Urinary bladder (tissue), 4 donors: ENCODE data around the gene SESN1. TPM values are rescaled to one million over a fixed set of nuclear protein-coding genes. Genes with fewer than 3 reads are reported as not detected.

Experiments used
- DNase-seq: peaks from one replicate; pipeline ENCODE4 v3.0.0-alpha.2; 2015; ENCODE audit errors: extremely low spot score
- H3K27ac ChIP-seq: one replicate; pipeline ENCODE4 v1.5.1; 2013; ENCODE audit warnings: low read depth, mild to moderate bottlenecking, moderate library complexity
- H3K36me3 ChIP-seq: one replicate; pipeline ENCODE4 v1.6.1; 2013; ENCODE audit warnings: mild to moderate bottlenecking, moderate library complexity; ENCODE audit not compliant: insufficient read depth
- H3K4me1 ChIP-seq: one replicate; pipeline ENCODE4 v1.6.1; 2013; ENCODE audit warnings: mild to moderate bottlenecking, moderate library complexity; ENCODE audit not compliant: insufficient read depth
- H3K4me3 ChIP-seq: one replicate; pipeline ENCODE4 v1.5.1; 2013; ENCODE audit warnings: low read depth, low read length
- WGBS: extraction: QIAGEN DNeasy Blood & Tissue Kit; methylation state at CpG from one replicate; pipeline ENCODE4 v1.1.7; 2013; 5-methylcytosine and 5-hydroxymethylcytosine counted together
- polyA plus RNA-seq: library from polyadenylated mRNA; stranded (reverse); fragments of 200-250 nt; gene quantifications from one replicate; pipeline ENCODE4 v1.2.3, GENCODE V29; 2013
- total RNA-seq: library from RNA; depleted of rRNA; stranded (reverse); fragments of >200 nt; gene quantifications from one replicate; pipeline ENCODE4 v1.2.3, GENCODE V29; 2014
- donor health status: healthy with polysubstance abuse.
- donor health status: healthy.

Gene SESN1
- total and polyA plus RNA-seq, 2 donors = 33.4 to 67.2 TPM

DNA sequence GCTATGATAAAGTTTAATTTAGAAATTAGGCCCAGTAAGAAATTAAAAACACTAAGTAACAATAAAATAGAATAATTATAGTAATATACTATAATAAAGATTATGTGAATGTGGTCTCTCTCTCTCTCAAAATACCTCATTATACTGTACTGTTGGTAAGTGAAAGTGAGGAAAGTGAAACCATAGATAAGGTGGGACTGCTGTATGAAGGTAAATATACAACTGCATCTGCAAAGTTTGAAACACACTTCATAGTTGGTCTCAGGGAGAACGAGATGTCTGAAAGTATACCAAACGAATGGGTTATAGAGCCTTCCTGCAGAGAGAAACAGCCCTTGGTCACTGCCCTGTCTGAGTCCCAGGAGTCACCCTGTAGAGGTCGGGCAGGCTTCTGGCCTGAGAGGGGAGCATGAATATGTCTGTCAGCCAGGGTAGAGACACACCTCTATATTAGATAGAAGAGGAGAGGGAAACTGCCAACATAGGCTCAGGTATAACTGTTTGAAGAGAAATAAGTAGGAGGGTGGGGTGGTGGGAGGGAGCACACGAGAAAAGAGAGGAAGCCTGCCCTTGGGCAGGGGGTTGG lies 31.8 kb downstream of the SESN1 start:
- no peak for DNase-seq
- 90% methylated on average over 4 of the region's 4 CpGs for WGBS
- H3K27ac ChIP-seq = no peak overlapping the region
- no peaks in the 10 kb centered on the region for H3K36me3 ChIP-seq
- no peak overlapping the region for H3K4me3 ChIP-seq
- no peaks in the 10 kb centered on the region for H3K4me1 ChIP-seq

DNA sequence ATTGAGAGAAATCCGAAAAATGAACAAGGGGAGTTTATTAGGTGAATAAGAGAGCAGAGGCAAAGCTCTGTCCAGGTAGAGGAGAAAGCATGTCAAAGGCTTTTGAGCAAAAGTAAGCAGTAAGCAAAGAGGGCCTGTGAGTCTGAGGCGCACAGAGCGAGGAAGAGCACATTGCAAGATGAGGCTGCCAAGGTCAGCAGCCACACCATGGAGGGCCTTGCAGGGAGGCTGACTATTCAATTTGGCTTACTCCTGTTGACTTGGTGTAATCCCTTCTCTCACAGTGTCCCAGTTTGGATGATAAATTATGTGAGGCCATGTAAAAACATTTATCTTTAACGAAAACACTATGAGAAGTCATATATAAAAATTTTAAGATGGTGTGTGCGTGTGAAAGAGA lies 32.4 kb downstream of the SESN1 start:
- no peaks in the 10 kb centered on the region for H3K4me1 ChIP-seq
- H3K36me3 ChIP-seq = no peaks in the 10 kb centered on the region
- no peak overlapping the region for H3K27ac ChIP-seq
- H3K4me3 ChIP-seq = no peak overlapping the region
- no peak for DNase-seq
- WGBS = 77% methylated on average over 5 of the region's 5 CpGs

DNA sequence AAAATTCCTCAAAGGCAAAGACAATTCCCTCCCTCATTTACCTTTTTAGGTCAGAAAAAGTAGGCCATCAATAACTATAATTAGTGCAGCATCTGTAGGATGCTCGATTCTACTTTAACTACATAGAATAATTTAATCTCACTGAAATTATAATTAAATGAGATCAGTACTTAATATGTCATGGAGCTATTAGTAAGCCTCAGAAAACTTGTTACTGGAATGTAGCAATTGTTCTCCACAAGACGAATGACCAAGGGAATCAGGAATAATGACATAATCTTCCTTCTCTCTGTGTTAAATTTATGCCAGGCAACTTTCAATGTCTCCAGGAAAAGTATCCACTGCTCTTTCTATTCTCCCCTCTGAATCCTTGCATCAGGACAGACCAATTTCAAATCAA lies 34.1 kb downstream of the SESN1 start:
- no peak overlapping the region for H3K27ac ChIP-seq
- no peaks in the 10 kb centered on the region for H3K36me3 ChIP-seq
- no peak overlapping the region for H3K4me3 ChIP-seq
- H3K4me1 ChIP-seq = no peaks in the 10 kb centered on the region
- WGBS = 68% methylated on average over 2 of the region's 2 CpGs
- no peak for DNase-seq

DNA sequence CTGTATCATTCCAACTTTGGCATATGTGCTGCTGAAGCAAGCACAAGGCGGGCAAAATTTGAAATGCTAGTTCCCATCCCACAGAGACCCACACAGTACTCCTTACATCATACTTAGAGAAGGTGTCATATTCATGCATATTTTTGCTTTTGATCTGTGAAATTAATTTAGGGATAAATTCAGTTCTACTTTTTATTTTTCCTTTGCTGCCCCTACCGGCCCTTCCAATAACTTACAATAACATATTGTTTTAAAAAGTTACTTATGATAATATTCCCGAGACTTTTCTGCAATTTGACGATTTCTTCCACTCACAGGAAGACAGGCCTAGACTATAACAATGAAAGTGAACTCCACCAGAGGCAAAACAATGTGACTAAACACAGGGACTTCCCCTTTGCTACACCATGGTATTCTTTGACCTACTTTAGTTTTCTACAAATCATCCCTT lies 35.0 kb downstream of the SESN1 start:
- no peak for DNase-seq
- Histone ChIP-seq H3K4me3 (no peak overlapping the region), H3K4me1 (no peaks in the 10 kb centered on the region), H3K27ac (no peak overlapping the region), H3K36me3 (no peaks in the 10 kb centered on the region)
- 68% methylated on average over 4 of the region's 4 CpGs for WGBS

DNA sequence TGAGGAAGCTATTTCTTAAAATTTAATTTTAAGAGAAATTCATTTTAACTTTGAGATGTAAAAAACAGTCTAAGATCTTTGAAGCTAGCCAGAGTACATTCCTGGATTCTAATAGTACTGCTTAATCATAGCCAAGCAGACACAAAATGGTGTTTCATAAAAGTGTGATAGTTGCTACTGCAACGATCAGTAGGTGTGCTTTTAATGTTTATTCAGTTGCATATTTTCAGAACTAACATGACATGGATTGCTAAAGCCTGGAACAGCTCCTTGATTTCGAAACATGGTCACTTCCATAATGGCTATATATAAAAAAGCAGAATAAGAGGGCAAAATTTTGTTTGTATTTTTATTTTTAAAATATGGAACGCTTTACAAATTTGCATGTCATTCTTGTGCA lies 35.5 kb downstream of the SESN1 start:
- Histone ChIP-seq H3K4me1 (no peaks in the 10 kb centered on the region), H3K36me3 (no peaks in the 10 kb centered on the region), H3K4me3 (no peak overlapping the region), H3K27ac (no peak overlapping the region)
- no peak for DNase-seq
- WGBS = 68% methylated on average over 3 of the region's 3 CpGs

DNA sequence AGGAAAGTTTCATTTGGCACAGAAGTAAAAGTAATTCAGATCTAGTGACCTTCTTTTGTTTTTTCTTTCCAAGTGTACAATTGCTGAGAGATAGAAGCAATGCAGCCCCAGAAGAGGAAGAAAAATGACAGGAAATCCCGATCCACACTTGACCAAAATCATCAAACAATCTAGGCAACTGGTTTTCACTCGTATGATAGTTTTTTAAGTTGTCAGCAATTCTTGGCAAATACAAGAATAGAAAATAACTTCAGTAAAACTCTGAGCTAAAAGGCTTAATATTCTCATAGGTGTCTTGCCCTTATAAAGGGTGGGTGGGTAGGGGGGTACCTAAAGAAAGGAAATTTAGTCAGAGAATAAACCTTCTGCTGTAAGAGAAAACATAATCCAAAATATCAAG lies 36.0 kb downstream of the SESN1 start:
- WGBS = 63% methylated on average over 2 of the region's 2 CpGs
- no peak overlapping the region for H3K27ac ChIP-seq
- no peak overlapping the region for H3K4me3 ChIP-seq
- H3K4me1 ChIP-seq = no peaks in the 10 kb centered on the region
- DNase-seq = no peak
- no peaks in the 10 kb centered on the region for H3K36me3 ChIP-seq

DNA sequence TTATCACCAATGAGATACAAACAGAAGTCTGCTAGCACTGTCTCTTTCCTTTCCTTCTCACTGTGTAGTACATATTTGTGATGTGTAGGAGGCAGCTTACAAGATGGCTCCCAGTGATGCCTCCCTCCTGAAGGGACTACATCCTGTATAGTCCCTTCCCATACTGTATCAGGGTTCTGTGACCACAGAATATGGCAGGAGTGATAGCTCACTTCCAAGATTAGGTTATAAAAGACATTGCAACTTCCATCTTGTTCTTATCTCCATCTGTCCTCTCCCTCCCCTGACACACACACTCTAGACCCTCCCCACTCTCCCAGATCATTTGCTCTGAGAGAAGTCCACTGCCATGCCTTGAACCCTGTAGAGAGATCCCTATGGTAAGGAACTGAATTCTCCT lies 38.0 kb downstream of the SESN1 start:
- H3K4me3 ChIP-seq = no peak overlapping the region
- H3K27ac ChIP-seq = no peak overlapping the region
- H3K36me3 ChIP-seq = no peaks in the 10 kb centered on the region
- no peak for DNase-seq
- H3K4me1 ChIP-seq = no peaks in the 10 kb centered on the region

DNA sequence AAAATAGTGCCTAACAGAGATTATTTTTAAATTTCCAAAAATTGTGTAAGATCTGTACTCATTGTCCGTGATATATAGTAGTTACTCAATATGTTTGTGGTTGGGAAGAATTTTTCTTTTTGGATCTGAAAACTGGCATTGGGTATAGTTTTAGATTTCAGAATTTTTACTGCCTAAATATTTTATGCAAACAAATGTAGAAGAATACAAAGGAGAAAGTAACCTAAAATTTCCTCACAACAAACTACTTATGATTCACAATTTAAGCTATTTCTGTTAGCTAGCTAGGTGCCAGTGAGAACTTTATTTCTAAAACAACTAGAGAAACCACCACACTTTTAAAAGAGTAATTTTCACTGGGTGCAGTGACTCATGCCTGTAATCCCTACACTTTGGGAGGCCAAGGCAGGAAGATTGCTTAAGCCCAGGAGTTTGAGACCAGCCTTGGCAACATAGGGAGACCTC lies 38.8 kb downstream of the SESN1 start:
- H3K4me1 ChIP-seq = no peaks in the 10 kb centered on the region

DNA sequence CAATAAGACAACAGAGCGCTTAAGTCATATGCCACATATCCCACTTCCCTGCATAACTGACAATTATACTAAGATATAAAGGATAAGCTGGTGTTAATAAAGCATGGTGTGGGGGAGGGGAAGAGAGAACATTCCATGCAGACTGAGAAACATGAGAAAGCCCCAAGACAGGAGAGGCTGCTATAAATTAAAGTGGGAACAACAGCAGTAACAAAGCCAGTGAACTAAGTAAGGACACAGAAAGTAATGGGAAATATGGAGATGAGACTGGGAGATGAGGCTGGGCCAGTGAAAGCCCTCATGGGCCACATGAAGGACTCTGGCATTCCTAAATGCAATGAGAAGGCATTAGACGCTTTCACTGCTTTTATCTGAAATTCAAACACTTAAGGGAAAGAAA lies 41.3 kb downstream of the SESN1 start:
- WGBS = 88% methylated on average over 2 of the region's 2 CpGs
- no peak overlapping the region for H3K27ac ChIP-seq
- H3K4me3 ChIP-seq = no peak overlapping the region
- H3K36me3 ChIP-seq = no peaks in the 10 kb centered on the region
- DNase-seq = no peak
- H3K4me1 ChIP-seq = no peaks in the 10 kb centered on the region

More for the DNA sequence above, 38.8 kb downstream of the SESN1 start:
- DNase-seq = no peak
- Histone ChIP-seq H3K4me3 (no peak overlapping the region), H3K27ac (no peak overlapping the region), H3K36me3 (no peaks in the 10 kb centered on the region)
- WGBS = 84% methylated on average over 1 of the region's 1 CpG

DNA sequence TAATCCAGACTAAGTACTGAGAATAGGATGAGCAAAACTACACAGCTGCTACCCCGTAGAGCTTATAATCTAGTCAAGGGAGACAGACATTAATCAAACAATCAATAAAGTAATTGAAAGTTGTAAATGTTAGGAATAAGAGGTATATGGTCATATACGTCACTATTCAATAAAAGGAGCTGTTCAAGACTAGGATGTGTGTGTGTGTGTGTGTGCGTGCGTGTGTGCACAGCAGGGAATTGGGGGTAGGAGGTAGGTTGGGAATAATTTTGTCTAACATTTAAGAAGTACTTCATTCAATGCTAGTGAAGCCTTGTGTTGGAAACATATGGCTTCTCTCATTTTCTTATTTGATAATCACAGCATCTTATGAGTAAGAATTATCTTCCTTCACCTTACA lies 41.8 kb downstream of the SESN1 start:
- H3K27ac ChIP-seq = no peak overlapping the region
- H3K4me1 ChIP-seq = no peaks in the 10 kb centered on the region
- no peak for DNase-seq
- H3K4me3 ChIP-seq = no peak overlapping the region
- no peaks in the 10 kb centered on the region for H3K36me3 ChIP-seq
- 87% methylated on average over 4 of the region's 4 CpGs for WGBS

DNA sequence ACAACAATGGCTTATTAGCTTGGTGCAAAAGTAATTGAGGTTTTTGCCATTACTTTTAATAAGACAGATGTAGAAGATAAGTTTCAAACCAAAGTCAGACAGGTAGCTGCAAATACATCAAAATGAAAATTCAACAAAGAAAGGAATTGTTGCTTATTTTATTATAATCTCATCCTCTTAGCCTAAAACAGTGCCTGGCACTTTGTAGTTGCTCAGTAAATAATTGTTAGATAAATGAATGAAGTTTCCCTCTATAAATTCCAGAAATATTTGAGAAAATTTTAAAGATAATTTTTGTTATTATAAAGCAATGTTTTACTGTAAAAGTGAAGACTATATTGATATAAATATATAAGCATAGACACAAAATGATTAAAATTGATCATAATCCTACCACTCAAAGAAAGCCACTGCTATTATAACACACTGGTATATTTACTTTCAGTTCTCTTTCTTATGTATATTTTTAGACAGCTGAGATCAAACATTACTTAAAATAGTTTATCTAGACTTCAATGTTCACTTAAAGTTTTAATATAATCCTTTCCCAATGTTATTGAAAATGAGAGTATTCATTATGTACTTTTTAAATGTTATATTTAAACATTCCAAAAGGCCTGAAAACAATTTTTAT lies 42.5 kb downstream of the SESN1 start:
- no peak for DNase-seq
- H3K4me3 ChIP-seq = no peak overlapping the region
- H3K36me3 ChIP-seq = no peaks in the 10 kb centered on the region
- no peak overlapping the region for H3K27ac ChIP-seq
- no peaks in the 10 kb centered on the region for H3K4me1 ChIP-seq

DNA sequence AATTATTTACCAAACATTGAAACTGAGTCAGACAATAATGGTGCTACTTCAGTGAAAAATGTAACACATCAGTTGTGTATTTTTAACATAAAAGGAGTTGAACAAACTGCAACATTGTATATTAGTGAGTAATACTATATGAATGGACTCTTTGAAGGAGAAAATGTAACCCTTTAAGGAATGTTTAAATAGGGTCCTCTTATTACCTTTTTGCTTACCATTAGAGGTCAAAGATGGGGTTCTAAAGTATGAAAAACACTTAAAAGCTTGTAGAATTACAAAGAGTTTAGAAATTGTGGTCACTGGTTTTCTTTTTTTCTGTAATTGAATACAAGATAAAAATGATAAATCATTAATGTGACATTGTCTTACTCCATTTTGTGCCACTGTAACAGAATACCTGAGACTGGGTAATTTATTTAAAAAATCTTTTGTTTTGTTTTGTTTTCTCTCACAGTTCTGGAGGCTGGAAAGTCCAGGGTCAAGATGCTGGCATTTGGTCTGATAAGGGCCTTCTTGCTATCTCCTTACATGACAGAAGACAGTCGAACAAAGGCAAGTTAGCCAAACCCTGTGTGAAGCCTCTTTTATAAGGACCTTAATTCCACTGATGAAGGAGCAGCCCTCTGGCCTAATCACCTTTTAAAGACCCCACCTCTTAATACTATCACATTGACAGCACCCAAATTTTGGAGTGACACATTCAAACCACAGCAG lies 43.2 kb downstream of the SESN1 start:
- Histone ChIP-seq H3K36me3 (no peaks in the 10 kb centered on the region), H3K27ac (no peak overlapping the region), H3K4me3 (no peak overlapping the region), H3K4me1 (no peaks in the 10 kb centered on the region)
- no peak for DNase-seq
- whole genome bisulfite sequencing = 90% methylated on average over 1 of the region's 1 CpG

DNA sequence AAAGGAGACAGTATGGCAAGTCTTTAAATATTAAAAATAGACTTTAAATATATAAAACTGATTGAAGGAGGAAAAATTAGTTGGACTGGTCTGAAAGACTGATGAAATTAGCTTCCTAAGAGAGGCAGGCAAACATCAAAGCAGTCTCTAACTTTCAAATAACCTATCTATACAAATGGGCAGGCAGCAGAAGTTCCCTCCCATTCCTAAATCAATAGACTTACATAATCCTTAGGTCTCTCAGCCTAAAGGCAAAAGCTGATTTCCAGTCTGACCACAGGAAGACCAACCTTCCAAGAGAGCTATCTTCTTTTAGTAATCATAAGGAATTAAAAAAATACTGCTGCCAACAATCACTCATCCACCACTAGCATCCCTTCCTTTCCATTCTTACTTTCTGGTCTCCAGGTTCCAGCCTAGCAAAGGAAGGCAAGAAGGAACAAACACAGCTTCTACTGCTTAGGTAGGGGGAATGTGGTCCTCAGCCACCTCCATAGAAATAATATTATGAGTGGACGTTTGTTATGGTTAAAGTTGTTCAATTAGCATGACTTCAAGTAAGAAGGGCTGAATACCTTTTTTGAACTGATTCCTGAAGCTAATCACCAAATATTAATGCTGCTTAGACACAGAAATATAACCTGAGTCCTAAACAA lies 44.1 kb downstream of the SESN1 start:
- no peaks in the 10 kb centered on the region for H3K4me1 ChIP-seq
- H3K36me3 ChIP-seq = no peaks in the 10 kb centered on the region
- no peak overlapping the region for H3K4me3 ChIP-seq
- 73% methylated on average over 1 of the region's 1 CpG for WGBS
- no peak for DNase-seq
- no peak overlapping the region for H3K27ac ChIP-seq

DNA sequence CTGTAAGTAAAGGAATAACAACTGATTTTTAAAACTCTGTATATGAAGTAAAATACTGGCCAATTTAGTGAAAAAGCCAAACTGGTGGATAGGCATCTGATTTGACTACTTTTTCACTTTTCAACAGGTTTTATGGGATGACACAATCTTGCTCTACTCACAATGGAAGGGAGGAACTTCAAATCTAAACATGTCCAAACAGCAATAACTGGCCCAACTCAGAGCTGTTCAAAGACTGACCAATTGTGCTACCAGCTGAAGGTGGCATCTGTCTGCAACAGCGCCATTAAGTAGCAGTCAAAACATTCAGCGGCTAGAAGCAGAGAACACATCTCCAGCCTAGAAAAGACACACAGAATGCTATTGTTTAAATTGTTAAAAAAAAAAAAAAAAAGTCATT lies 44.6 kb downstream of the SESN1 start:
- Histone ChIP-seq H3K27ac (no peak overlapping the region), H3K36me3 (no peaks in the 10 kb centered on the region), H3K4me3 (no peak overlapping the region), H3K4me1 (no peaks in the 10 kb centered on the region)
- peak; percentile 59 for DNase-seq
- 82% methylated on average over 2 of the region's 2 CpGs for WGBS
